ENCODE data around the gene MYO5A.

The MYO5A gene

DNA sequence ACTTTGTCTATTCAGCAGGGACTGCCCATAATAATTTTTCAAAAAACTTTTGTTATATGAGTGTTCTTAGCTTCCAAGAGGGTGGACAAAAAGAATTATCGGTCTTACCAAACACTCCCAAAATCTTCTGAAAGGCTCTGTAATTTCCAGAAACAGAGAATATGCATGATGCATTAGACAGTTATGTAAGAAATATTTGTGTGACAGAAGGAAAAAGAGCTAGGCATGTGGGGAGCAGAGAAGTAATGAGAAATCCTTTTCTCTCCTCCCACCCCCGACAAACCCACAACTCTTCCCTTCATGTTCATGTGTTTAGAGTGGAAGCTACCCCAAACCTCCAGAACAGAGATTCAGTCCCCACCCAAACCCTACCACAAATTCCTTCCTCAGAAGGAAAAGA is 86.8 kb downstream of the MYO5A start:
- TF ChIP-seq ESRRG (CRISPR knock-in tag; IDR thresholded peaks at IDR 0.05) (no peak), GLIS3 (CRISPR knock-in tag; IDR thresholded peaks at IDR 0.05) (no peak)

DNA sequence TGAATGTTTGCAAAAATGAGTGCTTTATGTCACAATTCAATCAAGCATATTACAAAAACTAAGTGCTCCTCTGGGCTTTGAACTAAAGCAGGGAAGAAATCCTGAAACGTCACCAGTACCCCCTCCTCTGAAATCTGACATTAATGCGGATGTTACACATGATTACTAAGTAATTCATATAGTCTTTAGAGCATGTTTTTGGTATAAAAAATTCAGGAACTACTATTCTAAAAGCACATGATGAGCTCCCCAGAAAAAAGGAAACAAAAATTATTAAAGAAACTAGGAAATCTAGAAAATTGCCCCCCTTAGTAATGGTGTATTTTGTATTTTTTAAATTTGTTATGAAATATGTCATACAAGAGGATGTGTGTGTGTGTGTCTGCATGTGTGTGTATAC is 87.7 kb downstream of the MYO5A start:
- ATAC-seq = no peak

More for the DNA sequence above, 86.8 kb downstream of the MYO5A start:
- ATAC-seq = peak; percentile 64

DNA sequence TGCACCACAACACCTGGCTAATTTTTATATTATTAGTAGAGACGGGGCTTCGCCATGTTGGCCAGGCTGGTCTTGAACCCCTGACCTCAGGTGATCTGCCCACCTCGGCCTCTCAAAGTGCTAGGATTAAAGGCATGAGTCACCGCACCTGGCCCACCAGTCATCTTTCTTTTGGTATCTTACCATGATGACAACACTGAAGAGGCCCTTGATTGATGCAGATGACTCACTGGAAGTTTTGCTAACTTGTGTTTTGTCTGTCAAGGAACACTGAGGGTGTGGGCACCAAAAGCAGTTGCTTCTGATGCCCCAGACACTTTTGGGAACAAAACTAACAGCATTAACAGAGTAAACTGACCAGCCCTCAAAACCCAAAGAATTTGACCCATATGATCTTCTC is 88.3 kb downstream of the MYO5A start:
- ATAC-seq = no peak
- TF ChIP-seq RARB (CRISPR knock-in tag; IDR thresholded peaks at IDR 0.05) (no peak), SNAI2 (CRISPR knock-in tag; IDR thresholded peaks at IDR 0.05) (no peak), OSR1 (CRISPR knock-in tag; IDR thresholded peaks at IDR 0.05) (no peak), BACH2 (CRISPR knock-in tag; IDR thresholded peaks at IDR 0.05; ENCODE audit: borderline replicate concordance) (no peak), ISL1 (CRISPR knock-in tag; IDR thresholded peaks at IDR 0.05) (no peak), ZC3H10 (CRISPR knock-in tag; IDR thresholded peaks at IDR 0.05) (no peak), PPARA (CRISPR knock-in tag; IDR thresholded peaks at IDR 0.05; ENCODE audit: borderline replicate concordance) (no peak), ZNF70 (CRISPR knock-in tag; IDR thresholded peaks at IDR 0.05) (no peak), ZFP3 (CRISPR knock-in tag; IDR thresholded peaks at IDR 0.05) (no peak), GLIS3 (CRISPR knock-in tag; IDR thresholded peaks at IDR 0.05) (no peak), CSDC2 (CRISPR knock-in tag; IDR thresholded peaks at IDR 0.05) (no peak), ESRRG (CRISPR knock-in tag; IDR thresholded peaks at IDR 0.05) (no peak), ZNF8 (CRISPR knock-in tag; IDR thresholded peaks at IDR 0.05) (no peak), TCF4 (CRISPR knock-in tag; IDR thresholded peaks at IDR 0.05; ENCODE audit: borderline replicate concordance) (no peak), ARNTL (CRISPR knock-in tag; IDR thresholded peaks at IDR 0.05; ENCODE audit: borderline replicate concordance, low read depth) (no peak)
- TF ChIP-seq, protein P1, sequence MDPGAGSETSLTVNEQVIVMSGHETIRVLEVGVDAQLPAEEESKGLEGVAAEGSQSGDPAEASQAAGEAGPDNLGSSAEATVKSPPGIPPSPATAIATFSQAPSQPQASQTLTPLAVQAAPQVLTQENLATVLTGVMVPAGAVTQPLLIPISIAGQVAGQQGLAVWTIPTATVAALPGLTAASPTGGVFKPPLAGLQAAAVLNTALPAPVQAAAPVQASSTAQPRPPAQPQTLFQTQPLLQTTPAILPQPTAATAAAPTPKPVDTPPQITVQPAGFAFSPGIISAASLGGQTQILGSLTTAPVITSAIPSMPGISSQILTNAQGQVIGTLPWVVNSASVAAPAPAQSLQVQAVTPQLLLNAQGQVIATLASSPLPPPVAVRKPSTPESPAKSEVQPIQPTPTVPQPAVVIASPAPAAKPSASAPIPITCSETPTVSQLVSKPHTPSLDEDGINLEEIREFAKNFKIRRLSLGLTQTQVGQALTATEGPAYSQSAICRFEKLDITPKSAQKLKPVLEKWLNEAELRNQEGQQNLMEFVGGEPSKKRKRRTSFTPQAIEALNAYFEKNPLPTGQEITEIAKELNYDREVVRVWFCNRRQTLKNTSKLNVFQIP (CRISPR knock-in tag; IDR thresholded peaks at IDR 0.05; ENCODE audit: borderline replicate concordance, low read depth) = no peak
- TF ChIP-seq, protein P2, sequence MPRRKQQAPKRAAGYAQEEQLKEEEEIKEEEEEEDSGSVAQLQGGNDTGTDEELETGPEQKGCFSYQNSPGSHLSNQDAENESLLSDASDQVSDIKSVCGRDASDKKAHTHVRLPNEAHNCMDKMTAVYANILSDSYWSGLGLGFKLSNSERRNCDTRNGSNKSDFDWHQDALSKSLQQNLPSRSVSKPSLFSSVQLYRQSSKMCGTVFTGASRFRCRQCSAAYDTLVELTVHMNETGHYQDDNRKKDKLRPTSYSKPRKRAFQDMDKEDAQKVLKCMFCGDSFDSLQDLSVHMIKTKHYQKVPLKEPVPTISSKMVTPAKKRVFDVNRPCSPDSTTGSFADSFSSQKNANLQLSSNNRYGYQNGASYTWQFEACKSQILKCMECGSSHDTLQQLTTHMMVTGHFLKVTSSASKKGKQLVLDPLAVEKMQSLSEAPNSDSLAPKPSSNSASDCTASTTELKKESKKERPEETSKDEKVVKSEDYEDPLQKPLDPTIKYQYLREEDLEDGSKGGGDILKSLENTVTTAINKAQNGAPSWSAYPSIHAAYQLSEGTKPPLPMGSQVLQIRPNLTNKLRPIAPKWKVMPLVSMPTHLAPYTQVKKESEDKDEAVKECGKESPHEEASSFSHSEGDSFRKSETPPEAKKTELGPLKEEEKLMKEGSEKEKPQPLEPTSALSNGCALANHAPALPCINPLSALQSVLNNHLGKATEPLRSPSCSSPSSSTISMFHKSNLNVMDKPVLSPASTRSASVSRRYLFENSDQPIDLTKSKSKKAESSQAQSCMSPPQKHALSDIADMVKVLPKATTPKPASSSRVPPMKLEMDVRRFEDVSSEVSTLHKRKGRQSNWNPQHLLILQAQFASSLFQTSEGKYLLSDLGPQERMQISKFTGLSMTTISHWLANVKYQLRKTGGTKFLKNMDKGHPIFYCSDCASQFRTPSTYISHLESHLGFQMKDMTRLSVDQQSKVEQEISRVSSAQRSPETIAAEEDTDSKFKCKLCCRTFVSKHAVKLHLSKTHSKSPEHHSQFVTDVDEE (CRISPR knock-in tag; IDR thresholded peaks at IDR 0.05) = no peak
- TF ChIP-seq, protein P3, sequence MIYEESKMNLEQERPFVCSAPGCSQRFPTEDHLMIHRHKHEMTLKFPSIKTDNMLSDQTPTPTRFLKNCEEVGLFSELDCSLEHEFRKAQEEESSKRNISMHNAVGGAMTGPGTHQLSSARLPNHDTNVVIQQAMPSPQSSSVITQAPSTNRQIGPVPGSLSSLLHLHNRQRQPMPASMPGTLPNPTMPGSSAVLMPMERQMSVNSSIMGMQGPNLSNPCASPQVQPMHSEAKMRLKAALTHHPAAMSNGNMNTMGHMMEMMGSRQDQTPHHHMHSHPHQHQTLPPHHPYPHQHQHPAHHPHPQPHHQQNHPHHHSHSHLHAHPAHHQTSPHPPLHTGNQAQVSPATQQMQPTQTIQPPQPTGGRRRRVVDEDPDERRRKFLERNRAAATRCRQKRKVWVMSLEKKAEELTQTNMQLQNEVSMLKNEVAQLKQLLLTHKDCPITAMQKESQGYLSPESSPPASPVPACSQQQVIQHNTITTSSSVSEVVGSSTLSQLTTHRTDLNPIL (CRISPR knock-in tag; IDR thresholded peaks at IDR 0.05; ENCODE audit: low read depth) = no peak
- TF ChIP-seq, protein P4, sequence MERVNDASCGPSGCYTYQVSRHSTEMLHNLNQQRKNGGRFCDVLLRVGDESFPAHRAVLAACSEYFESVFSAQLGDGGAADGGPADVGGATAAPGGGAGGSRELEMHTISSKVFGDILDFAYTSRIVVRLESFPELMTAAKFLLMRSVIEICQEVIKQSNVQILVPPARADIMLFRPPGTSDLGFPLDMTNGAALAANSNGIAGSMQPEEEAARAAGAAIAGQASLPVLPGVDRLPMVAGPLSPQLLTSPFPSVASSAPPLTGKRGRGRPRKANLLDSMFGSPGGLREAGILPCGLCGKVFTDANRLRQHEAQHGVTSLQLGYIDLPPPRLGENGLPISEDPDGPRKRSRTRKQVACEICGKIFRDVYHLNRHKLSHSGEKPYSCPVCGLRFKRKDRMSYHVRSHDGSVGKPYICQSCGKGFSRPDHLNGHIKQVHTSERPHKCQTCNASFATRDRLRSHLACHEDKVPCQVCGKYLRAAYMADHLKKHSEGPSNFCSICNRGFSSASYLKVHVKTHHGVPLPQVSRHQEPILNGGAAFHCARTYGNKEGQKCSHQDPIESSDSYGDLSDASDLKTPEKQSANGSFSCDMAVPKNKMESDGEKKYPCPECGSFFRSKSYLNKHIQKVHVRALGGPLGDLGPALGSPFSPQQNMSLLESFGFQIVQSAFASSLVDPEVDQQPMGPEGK (CRISPR knock-in tag; IDR thresholded peaks at IDR 0.05; ENCODE audit: borderline replicate concordance) = no peak

More for the DNA sequence above, 87.7 kb downstream of the MYO5A start:
- no peak for TF ChIP-seq CSDC2 (CRISPR knock-in tag; IDR thresholded peaks at IDR 0.05)
- TF ChIP-seq TOX (CRISPR knock-in tag; IDR thresholded peaks at IDR 0.05; ENCODE audit: borderline replicate concordance) = no peak
- TF ChIP-seq, protein P4 (CRISPR knock-in tag; IDR thresholded peaks at IDR 0.05; ENCODE audit: borderline replicate concordance) = no peak
- TF ChIP-seq ESRRG (CRISPR knock-in tag; IDR thresholded peaks at IDR 0.05) = no peak
- TF ChIP-seq, protein P1 (CRISPR knock-in tag; IDR thresholded peaks at IDR 0.05; ENCODE audit: borderline replicate concordance, low read depth) = no peak
- TF ChIP-seq ZC3H10 (CRISPR knock-in tag; IDR thresholded peaks at IDR 0.05) = no peak
- no peak for TF ChIP-seq ZFP3 (CRISPR knock-in tag; IDR thresholded peaks at IDR 0.05)
- TF ChIP-seq TCF4 (CRISPR knock-in tag; IDR thresholded peaks at IDR 0.05; ENCODE audit: borderline replicate concordance) = no peak
- TF ChIP-seq ZNF70 (CRISPR knock-in tag; IDR thresholded peaks at IDR 0.05) = no peak
- TF ChIP-seq ZFP30 (CRISPR knock-in tag; IDR thresholded peaks at IDR 0.05) = no peak
- no peak for TF ChIP-seq ZNF8 (CRISPR knock-in tag; IDR thresholded peaks at IDR 0.05)
- no peak for TF ChIP-seq ZNF565 (CRISPR knock-in tag; conservative IDR thresholded peaks at IDR 0.05; ENCODE audit: low read depth)
- TF ChIP-seq, protein P3 (CRISPR knock-in tag; IDR thresholded peaks at IDR 0.05; ENCODE audit: low read depth) = no peak
